Calu3 (cell line): ENCODE data around the gene DHX29. TPM values are rescaled to one million over a fixed set of nuclear protein-coding genes. Genes with fewer than 3 reads are reported as not detected.
A peak's percentile ranks its signal among the peaks of the same experiment; 100 is the strongest.

Experiments
- BruUV-seq: library from RNA; stranded (reverse); fragments of 400-500 nt; replicated peaks from 2 replicates; lab custom pipeline; 2021; lab: Mats Ljungman, UMichigan
- CTCF ChIA-PET: fragments of 300-600 bp; sonication (Branson Sonifier 250); formaldehyde crosslinking; loops from one replicate; lab custom pipeline; 2022; ENCODE audit warnings: antibody characterized with exemption; lab: Charles Lee
- DNase-seq: peaks from one replicate; pipeline ENCODE4 v3.0.0; 2022
- H3K27ac Mint-ChIP-seq: one replicate; pipeline ENCODE4 v1.8.0; 2022; ENCODE audit warnings: mixed read lengths; ENCODE audit not compliant: unreplicated experiment
- H3K27me3 Mint-ChIP-seq: one replicate; pipeline ENCODE4 v1.8.0; 2022; ENCODE audit warnings: mixed read lengths; ENCODE audit not compliant: unreplicated experiment
- H3K36me3 Mint-ChIP-seq: one replicate; pipeline ENCODE4 v1.8.0; 2022; ENCODE audit warnings: mild to moderate bottlenecking, moderate library complexity, mixed read lengths; ENCODE audit not compliant: insufficient read depth, unreplicated experiment
- H3K4me1 Mint-ChIP-seq: one replicate; pipeline ENCODE4 v1.8.0; 2022; ENCODE audit warnings: mild to moderate bottlenecking, low read depth, mixed read lengths; ENCODE audit not compliant: unreplicated experiment
- H3K4me3 Mint-ChIP-seq: one replicate; pipeline ENCODE4 v1.8.0; 2022; ENCODE audit warnings: mild to moderate bottlenecking, low read depth, moderate library complexity, mixed read lengths; ENCODE audit not compliant: unreplicated experiment
- H3K9me3 Mint-ChIP-seq: one replicate; pipeline ENCODE4 v1.8.0; 2022; ENCODE audit warnings: low read depth, mixed read lengths; ENCODE audit not compliant: unreplicated experiment
- CTCF ChIP-seq: fragments of 200-600 bp; IDR thresholded peaks from one replicate; pipeline ENCODE4 v1.8.0; 2022; ENCODE audit warnings: antibody characterized with exemption; ENCODE audit not compliant: unreplicated experiment
- intact Hi-C: fragments of 100-400 bp; cut with micrococcal nuclease; formaldehyde crosslinking; loops from one replicate; pipeline ENCODE4 v1.10.0; 2022; ENCODE audit not compliant: unreplicated experiment
- total RNA-seq: library from RNA; stranded (reverse); gene quantifications from 2 replicates; pipeline ENCODE4 v1.2.3, GENCODE V29; 2022

DHX29 gene
- total RNA-seq, 1 experiment from 2014 or later = 17.2 TPM

GRCh38 chr5:55219770-55220169, 87.7 kb downstream of the DHX29 start:
- H3K27ac Mint-ChIP-seq = no peak overlapping the region
- intact Hi-C loops = loop anchor here (5.0 kb wide), 1 partner anchor 42 kb away; no protein-coding TSS in a partner anchor

GRCh38 chr5:55218967-55219366, 88.5 kb downstream of the DHX29 start:
- DNase-seq = peak; percentile 87
- peaks cover 17% of the 10 kb centered on the region for H3K4me1 Mint-ChIP-seq
- peak overlapping the region; percentile 36 for H3K4me3 Mint-ChIP-seq
- no TSS peak for BruUV-seq
- H3K36me3 Mint-ChIP-seq = peaks cover 6% of the 10 kb centered on the region
- no peak for TF ChIP-seq CTCF
- H3K9me3 Mint-ChIP-seq = no peaks in the 10 kb centered on the region
- H3K27me3 Mint-ChIP-seq = no peaks in the 10 kb centered on the region
- CTCF ChIA-PET = interaction anchor here (0.6 to 1.2 kb wide), 4 partner anchors 9 to 49 kb away, joined by 3 read pairs; no protein-coding TSS in a partner anchor
- H3K27ac Mint-ChIP-seq = peak overlapping the region; percentile 84
- intact Hi-C loops = loop anchor here (5.0 kb wide), 1 partner anchor 42 kb away; no protein-coding TSS in a partner anchor

More at GRCh38 chr5:55219770-55220169, 87.7 kb downstream of the DHX29 start:
- H3K4me3 Mint-ChIP-seq = no peak overlapping the region
- TF ChIP-seq CTCF = no peak
- CTCF ChIA-PET = no interaction called here
- no peaks in the 10 kb centered on the region for H3K9me3 Mint-ChIP-seq
- no peak for DNase-seq
- H3K36me3 Mint-ChIP-seq = peaks cover 6% of the 10 kb centered on the region
- H3K27me3 Mint-ChIP-seq = no peaks in the 10 kb centered on the region
- H3K4me1 Mint-ChIP-seq = peaks cover 17% of the 10 kb centered on the region
- no TSS peak for BruUV-seq

- DNase-seq = no peak
- no peaks in the 10 kb centered on the region for H3K4me1 Mint-ChIP-seq
- CTCF ChIA-PET = interaction anchor here (0.7 to 1.0 kb wide), 2 partner anchors 22 to 105 kb away, joined by 3 read pairs; no protein-coding TSS in a partner anchor
- H3K9me3 Mint-ChIP-seq = no peaks in the 10 kb centered on the region
- no peak for TF ChIP-seq CTCF
- BruUV-seq = no TSS peak
- H3K36me3 Mint-ChIP-seq = no peaks in the 10 kb centered on the region
- no peak overlapping the region for H3K4me3 Mint-ChIP-seq
- H3K27ac Mint-ChIP-seq = no peak overlapping the region
- peaks cover 10% of the 10 kb centered on the region for H3K27me3 Mint-ChIP-seq
- intact Hi-C loops = no loop called here
These were observed 96.2 kb downstream of the DHX29 start for GRCh38 chr5:55211184-55211874.

Other genes starting within 250 kb of the DHX29 start
- not detected in 2 replicates for gene GZMA, start 205.0 kb downstream of the DHX29 start, total RNA-seq
- 17.8 and 25.9 TPM in 2 replicates for gene GPX8, start 147.5 kb downstream of the DHX29 start, total RNA-seq
- not detected in 2 replicates for gene CDC20B, start 134.5 kb downstream of the DHX29 start, total RNA-seq
- gene MCIDAS, start 80.4 kb downstream of the DHX29 start, total RNA-seq = 4.4 and 4.9 TPM in 2 replicates
- 10.1 and 12.5 TPM in 2 replicates for gene CCNO, start 74.1 kb downstream of the DHX29 start, total RNA-seq
- gene MTREX, start 295 bp upstream of the DHX29 start, total RNA-seq = 73.9 and 79.0 TPM in 2 replicates
- gene PLPP1, start 227.3 kb upstream of the DHX29 start, total RNA-seq = 20.2 and 21.5 TPM in 2 replicates